Astrocyte of the cerebellum (primary cell): ENCODE data around the gene BIK.
"Not testable (repeated sequence)": the region's sequence is repeated elsewhere in the genome, so short reads cannot be mapped to it uniquely, and the experiment has no call there.

Source experiments
- DNase-seq: peaks from one replicate; pipeline ENCODE4 v3.0.0-alpha.2; 2011; ENCODE audit warnings: low read depth
- H3K4me3 ChIP-seq: 2 replicates; pipeline ENCODE4 v1.5.1; 2011; ENCODE audit warnings: mild to moderate bottlenecking, low read depth, low read length, moderate library complexity
- CTCF ChIP-seq: IDR thresholded peaks from 2 replicates; pipeline ENCODE4 v1.5.1; 2012; ENCODE audit warnings: low read length, low read depth, moderate library complexity, mild to moderate bottlenecking; ENCODE audit errors: missing control alignments
- in situ Hi-C: cut with HindIII; loops from 2 replicates; pipeline ENCODE4 v1.10.0; 2017; ENCODE audit warnings: low sequenced_read_pairs

Gene BIK

GRCh38 chr22:43101306-43101705 lies 9.2 kb upstream of the BIK start:
- no peak for DNase-seq
- no peak overlapping the region for H3K4me3 ChIP-seq
- TF ChIP-seq CTCF = no peak
- in situ Hi-C loops = no loop called here

DNA sequence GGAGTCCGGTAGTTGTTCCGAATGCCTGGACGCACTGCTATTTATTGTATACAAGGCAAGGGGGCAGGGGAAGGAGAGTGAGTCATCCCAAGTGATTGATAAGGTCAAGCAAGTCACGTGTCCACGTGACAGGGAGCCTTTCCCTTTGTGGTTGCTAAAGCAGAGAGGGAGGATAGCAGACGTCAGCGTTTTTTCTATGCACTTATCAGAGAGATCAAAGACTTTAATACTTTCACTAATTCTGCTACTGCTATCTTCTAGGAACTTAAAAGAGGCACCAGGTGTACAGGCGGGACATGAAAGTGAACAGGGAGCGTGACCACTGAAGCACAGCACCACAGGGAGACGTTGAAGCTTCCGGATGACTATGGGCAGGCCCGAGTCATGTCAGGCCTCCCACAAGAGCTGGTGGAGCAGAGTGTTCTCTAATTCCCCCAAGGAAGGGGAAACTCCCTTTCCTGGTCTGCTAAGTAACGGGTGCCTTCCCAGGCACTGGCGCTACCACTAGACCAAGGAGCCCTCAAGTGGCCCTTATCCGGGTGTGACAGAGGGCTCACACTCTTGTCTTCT lies 6.4 kb upstream of the BIK start:
- H3K4me3 ChIP-seq, in situ Hi-C loops, DNase-seq: not testable (repeated sequence)

DNA sequence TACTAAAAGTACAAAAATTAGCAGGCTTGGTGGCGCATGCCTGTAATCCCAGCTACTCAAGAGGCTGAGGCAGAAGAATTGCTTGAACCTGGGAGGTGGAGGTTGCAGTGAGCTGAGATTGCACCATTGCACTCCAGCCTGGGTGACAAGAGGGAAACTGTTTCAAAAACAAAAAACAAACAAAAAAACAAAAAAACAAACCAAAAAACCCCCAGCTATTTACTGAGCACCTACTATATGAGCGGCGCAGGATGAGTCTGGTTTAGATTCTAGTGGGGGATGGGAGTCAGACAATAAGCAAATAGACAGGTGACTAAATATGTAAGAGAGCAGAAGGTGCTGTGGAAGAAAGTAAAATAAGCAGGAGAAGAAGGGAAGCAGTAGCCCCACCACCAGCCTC lies 5.6 kb upstream of the BIK start:
- in situ Hi-C loops, H3K4me3 ChIP-seq, DNase-seq: not testable (repeated sequence)

DNA sequence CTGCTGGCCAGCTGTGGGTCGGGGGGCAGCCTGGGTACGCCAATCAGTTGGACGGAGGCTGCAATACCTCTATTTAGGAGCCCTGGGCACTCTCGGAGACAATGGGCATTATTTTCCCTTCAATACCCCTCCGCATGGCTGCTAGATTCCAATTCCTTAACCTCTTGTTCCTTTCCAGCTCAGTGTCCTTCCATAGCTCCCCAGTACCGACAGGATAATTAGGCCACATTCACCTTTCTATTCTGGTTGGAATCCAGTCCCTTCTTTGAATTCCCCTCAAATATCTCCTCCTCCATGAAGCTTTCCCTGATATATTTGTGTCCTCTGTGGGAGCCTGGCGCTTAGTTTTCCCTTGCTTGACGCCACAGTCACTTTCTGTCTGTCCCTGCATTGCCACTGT lies 4.2 kb upstream of the BIK start:
- no peak overlapping the region for H3K4me3 ChIP-seq
- DNase-seq = no peak
- no peak for TF ChIP-seq CTCF
- in situ Hi-C loops = no loop called here

DNA sequence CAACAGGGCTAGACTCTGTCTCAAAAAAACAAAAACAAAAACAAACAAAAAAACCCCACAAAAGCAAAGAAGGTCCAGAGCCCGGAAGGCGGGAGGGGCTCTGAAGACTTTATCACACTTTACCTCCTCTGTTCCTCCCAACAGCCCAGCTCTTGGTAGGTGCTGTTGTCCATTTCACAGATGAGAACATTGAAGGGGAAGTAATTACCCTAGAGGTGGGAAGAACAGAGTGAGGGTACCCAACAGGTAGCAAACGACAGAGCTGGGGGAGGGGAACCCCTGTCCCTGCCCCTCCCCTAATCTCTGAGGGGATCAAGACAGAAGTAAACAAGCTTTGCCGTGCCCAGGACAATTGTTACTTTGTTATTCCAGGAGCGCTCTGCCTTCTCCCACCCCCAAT lies 1.0 kb upstream of the BIK start:
- no peak overlapping the region for H3K4me3 ChIP-seq
- TF ChIP-seq CTCF = no peak
- in situ Hi-C loops = no loop called here
- DNase-seq = no peak

- in situ Hi-C loops = no loop called here
- no peak for DNase-seq
- TF ChIP-seq CTCF = no peak
- H3K4me3 ChIP-seq = peak overlapping the region; percentile 39
These were observed 568 bp upstream of the BIK start for GRCh38 chr22:43109921-43110443.

DNA sequence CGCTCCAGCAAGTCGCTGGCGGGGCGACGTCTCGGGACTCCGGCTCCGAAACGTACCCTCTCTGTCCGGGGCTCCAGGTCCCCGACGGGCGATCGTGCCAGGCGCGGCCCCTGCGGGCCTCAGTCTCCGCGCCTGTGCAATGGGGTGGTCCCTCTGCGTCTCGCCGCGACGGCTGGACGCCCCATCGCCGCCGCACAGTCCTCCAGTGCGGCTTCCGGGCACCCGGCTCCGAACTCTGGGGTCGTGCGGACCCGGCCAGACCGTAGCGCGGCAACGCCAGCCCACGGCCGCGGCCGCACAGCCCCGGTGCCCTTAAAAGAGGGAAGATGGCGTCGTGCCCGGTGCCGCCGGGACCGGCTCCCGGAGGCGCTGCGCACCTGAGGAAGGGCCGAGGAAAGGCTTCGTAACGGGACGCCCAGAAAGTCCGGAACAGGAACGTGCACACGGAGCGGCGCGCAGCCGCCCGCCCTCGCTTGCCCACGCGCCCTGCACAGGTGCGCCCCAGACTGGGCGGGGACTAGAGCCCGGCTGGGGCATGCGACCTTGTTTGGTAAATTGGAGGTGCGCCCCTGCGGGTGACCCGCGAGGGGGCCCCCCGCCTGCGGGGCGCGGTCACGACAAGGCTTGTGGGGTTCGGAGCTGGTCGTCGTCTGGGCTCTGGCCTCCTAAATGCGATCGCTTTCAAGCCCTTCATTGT lies 525 bp downstream of the BIK start:
- peak overlapping the region; percentile 39 for H3K4me3 ChIP-seq
- in situ Hi-C loops = no loop called here
- no peak for DNase-seq
- TF ChIP-seq CTCF = no peak
